G401 (cell line): ENCODE results near the gene MDP1. TPM values are rescaled to one million over a fixed set of nuclear protein-coding genes. Genes with fewer than 3 reads are reported as not detected.
"Not testable (repeated sequence)": the region's sequence is repeated elsewhere in the genome, so short reads cannot be mapped to it uniquely, and the experiment has no call there.

ENCODE experiments used
- DNase-seq: peaks from one replicate; pipeline ENCODE4 v3.0.0-alpha.2; 2015; ENCODE audit warnings: low spot score
- in situ Hi-C: cut with HindIII; loops from 2 replicates; pipeline ENCODE4 v1.10.0; 2016; ENCODE audit warnings: low sequenced_read_pairs, mixed read lengths
- total RNA-seq: library from RNA; depleted of rRNA; stranded (reverse); fragments of >200 nt; shearing (Covaris generic); gene quantifications from 2 replicates; pipeline ENCODE4 v1.2.3, GENCODE V29; 2014

The MDP1 gene
- total RNA-seq, 1 experiment from 2014 or later: 16.6 TPM

DNA sequence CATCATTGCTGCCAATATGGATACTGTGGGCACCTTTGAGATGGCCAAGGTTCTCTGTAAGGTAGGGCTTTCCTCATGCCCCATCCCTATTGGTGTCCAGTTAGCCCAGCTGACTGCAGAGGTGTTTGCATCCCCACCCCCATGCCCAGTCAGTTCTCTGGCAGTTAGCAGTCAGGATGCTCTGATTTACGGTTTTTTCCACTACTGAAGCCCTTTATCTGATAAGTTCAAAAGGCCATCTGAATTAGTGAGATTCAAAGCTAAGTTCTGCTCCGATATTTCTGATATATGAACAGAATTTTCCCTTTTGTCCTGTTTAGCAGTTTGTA is 17.6 kb upstream of the MDP1 start:
- in situ Hi-C loops: no loop called here
- DNase-seq: no peak

DNA sequence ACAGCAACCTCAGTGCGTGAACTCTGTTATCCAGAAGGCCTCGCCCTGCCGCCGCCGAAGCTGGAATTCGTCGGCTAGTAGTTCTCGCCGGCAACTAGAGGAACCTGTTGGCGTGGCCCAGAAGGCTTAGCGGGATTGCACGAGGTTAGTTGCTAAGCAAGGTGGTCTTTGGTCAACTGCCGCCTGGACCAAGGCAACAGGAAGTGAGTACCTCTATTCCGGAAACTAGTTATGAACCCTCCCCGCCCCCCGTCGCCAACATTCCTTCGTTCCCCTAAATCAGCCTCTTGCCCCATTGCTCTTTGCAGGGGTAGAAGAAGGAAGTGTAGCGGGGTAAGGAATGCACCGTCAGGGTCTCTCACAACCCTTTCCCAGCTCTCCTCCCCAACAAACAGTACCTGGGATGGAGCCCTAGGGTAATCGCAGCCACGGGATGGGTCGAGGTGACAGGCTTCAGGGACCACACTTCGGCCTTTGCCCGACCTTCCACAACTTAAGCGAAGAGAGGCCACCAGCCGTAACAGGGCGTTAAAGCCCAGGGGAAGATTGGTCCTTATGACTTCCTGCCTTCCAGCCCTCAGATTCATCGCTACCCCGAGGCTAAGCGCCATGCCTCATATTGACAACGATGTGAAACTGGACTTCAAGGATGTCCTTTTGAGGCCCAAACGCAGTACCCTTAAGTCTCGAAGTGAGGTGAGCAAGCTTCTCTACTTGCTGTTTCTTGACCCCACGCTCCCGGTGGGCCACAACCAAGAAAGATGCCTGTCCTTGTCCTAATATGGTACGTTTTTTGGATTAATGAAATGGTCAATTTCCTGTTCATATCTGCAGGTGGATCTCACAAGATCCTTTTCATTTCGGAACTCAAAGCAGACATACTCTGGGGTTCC is 17.0 kb upstream of the MDP1 start, which contains the start of gene GMPR2:
TSS of gene GMPR2 (plus strand) at position 285 of the 893 bp plus-strand sequence. CDS start at position 610, 325 bp downstream.
- in situ Hi-C loops: no loop called here
- no peak for DNase-seq

DNA sequence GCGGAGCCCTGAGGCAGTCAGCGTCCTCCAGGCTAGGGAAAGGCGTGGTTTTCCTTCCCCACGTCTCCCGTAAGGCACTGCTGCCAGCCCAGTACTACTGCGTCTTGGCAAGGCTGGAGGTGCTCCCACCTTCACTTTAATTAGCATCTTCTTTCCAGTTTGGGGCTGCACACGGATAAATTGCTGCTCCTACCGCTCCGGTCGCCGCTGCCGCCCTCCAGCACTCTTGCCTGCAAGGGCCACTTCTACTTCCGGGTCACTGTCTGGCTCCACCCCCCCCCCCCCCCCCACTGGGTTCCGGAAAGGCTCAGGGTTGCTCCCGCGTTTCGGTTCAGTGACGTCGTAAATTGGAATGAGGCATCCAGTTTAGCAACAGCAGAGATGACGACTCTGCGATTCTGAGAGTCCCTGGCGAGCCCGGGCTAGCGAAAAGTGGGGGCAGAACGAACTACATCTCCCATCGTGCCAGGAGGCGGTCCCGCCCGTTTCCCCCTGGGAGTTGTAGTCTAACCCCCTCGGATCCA is 16.3 kb upstream of the MDP1 start, which contains the start of gene NEDD8:
TSS of gene NEDD8 (minus strand) at position 247 of the 524 bp plus-strand sequence. CDS start at position 147, 100 bp downstream.
- DNase-seq: peak; percentile 97
- in situ Hi-C loops: no loop called here

DNA sequence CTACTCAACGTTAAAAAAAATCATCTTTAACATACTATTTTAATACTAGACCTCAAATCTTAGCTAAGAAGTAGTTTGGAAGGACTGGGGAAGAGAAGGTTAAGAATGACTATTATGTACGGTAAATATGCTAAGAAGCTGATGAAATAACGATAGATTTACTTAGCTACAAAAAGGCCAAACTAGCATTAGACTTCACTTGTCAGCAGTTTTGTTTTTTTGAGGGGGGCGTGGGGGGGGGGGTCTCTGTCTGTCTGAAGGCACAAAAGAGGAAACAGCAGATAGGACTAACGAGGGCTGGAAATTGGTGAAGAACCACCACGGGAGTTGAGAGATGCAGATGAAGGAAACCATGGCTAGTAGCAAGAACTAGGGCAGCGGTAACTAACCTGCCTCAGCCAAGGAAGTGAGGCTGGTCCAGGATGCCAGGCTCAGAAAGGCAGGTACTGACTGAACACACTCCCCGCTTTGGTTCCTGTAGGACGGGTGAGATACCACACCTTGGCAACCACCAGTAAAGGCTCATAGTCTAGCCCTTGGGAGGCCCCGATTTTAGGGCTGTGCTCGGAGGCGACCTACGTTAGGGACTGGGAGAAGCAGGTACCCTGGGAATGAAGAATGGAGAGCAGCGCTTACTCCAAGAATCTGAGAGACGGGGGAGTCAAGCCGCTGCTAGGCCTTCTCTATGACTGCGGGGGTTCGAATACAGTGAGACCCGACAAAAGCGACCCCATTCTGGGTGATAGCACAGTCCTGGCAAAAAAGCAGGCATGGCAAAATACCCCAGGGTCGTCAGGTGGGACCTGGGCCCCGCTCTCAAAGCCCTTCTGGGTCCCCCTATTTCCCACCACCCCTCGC is 15.6 kb upstream of the MDP1 start:
- in situ Hi-C loops: no loop called here
- no peak for DNase-seq

DNA sequence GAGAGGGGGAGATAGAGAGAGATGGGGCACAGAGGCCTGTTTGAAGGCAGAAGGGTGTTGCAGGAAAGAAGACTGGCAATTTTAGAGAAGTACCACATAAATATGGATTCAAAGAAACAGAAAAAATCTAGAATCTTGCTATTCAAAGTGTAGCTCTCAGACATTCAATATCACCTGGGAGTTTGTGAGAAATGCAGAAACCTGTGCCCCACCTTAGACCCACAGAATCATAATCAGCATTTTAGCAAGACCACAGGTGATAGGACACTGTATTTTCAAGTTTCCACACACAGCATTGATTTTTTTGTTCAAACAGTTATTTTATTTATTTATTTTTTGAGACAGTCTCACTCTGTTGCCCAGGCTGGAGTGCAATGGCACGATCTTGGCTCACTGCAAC is 13.0 kb upstream of the MDP1 start:
- in situ Hi-C loops: no loop called here
- no peak for DNase-seq

DNA sequence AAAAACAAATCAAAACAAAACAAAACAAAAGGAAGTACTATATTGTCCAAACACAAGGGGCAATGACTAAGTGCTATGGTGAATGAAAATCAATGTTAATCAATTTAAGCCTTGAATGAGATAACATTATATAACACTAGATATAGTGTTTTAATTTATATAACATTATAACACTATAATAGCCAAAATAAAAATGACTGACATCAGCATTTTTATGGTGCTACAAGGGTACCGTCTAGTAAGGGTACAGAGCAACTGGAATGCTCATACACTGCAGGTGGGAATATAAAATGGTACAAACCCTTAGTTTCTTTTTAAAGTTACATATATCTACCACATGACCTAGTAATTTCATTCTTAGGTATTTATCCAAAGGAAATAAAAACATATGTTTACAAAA is 10.6 kb upstream of the MDP1 start:
- DNase-seq: no peak
- in situ Hi-C loops: no loop called here

DNA sequence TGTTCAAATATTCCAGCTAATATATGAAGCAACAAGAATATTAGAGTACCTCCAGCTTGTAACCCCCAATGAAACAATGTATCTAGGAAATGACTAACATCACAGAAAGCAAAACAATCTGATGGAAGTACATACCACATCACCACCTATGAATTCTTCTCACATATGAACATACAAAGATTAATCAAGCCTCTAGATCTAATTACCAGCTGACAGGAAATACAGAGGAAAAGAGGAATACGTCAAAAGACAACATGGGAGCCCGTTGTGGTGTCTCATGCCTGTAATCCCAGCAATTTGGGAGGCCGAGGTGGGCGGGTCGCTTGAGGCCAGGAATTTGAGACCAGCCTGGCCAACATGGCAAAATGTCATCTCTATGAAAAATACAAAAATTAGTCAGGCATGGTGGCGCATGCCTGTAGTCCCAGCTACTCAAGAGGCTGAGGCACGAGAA is 8.8 kb upstream of the MDP1 start:
- no peak for DNase-seq
- in situ Hi-C loops: no loop called here

DNA sequence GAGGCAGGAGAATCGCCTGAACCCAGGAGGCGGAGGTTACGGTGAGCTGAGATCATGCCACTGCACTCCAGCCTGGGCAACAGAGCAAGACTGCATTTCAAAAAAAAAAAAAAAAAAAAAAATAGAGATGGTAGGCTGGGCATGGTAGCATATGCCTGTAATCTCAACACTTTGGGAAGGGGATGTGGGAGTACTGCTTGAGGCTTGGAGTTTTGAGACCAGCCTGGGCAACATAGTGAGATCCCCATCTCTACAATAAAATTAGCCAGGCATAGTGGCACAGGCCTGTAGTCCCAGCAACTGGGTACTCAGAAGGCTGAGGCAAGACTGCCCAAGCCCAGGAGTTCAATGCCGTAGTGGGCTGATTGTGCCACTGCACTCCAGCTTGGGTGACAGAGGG is 7.1 kb upstream of the MDP1 start:
- in situ Hi-C loops: not testable (repeated sequence)

DNA sequence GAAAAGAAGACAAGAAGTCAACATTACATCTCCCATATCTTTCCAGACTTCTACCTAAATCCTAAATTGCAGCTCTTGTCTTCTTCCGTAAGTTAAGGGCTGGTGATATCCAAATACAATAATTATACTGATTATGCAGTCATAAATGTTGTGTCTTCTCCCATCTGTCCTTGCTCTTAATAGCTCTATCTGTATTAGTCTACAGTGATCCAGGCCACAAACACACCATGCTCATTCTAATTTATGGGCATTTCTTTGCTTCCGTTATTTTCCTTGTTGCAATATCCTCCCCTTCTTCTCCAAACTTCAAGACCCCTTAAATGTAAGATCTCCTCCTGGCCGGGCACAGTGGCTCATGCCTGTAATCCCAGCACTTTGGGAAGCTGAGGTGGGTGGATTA is 3.7 kb upstream of the MDP1 start:
- DNase-seq: no peak
- in situ Hi-C loops: no loop called here

More for the DNA sequence above, 7.1 kb upstream of the MDP1 start:
- not testable (repeated sequence) for DNase-seq

DNA sequence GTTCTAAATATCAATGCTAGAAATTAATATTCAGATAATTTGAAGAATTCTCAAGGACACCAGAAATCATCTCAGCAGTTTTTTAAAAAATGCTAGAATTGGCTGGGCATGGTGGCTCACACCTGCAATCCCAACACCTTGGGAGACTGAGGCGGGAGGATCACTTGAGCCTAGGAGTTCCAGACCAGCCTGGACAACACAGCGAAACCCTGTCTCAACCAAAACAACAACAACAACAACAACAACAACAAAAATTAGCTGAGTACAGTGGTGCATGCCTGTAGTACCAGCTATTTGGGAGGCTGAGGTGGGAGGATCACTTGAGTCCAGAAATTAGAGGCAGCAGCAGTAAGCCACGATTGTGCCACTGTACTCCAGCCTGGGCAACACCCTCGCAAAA is 3.2 kb upstream of the MDP1 start:
- DNase-seq: no peak
- in situ Hi-C loops: no loop called here

DNA sequence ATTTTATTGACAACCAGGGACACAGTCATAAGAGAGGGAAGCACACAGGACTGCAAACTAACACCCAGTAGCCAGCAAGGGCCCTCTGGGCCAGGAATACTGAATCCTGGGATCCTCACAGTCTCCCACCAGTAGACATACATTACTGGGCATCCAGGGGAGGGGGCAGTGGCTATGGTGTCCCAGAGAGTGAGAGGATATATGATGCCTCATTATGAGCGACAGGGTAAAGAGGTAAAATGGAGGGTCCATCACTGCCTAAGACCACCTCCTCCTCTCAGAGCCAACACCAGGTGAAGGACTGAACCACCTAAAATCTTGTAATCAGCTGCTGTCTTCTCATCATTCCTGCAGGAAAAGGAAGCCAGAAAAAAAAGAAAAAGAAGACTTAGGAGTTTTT is 1.0 kb upstream of the MDP1 start:
- DNase-seq, in situ Hi-C loops: not testable (repeated sequence)

DNA sequence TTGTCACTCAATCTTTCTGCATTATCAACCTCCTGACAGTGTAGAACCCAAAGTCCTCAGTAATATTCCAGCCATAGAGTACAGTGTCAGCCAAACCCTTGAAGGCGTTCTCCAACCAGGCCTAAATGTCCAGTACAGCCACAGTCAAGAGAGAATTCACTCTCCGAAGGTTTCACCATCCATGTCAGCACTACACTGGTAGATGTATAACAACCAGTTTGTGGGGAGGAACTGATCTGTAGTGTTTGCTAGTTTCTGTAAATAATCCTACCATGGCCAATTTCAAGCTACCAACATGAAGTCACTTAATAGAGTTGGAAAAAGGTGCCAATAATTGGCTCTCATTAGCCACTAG is 456 bp upstream of the MDP1 start:
- in situ Hi-C loops: no loop called here
- no peak for DNase-seq

DNA sequence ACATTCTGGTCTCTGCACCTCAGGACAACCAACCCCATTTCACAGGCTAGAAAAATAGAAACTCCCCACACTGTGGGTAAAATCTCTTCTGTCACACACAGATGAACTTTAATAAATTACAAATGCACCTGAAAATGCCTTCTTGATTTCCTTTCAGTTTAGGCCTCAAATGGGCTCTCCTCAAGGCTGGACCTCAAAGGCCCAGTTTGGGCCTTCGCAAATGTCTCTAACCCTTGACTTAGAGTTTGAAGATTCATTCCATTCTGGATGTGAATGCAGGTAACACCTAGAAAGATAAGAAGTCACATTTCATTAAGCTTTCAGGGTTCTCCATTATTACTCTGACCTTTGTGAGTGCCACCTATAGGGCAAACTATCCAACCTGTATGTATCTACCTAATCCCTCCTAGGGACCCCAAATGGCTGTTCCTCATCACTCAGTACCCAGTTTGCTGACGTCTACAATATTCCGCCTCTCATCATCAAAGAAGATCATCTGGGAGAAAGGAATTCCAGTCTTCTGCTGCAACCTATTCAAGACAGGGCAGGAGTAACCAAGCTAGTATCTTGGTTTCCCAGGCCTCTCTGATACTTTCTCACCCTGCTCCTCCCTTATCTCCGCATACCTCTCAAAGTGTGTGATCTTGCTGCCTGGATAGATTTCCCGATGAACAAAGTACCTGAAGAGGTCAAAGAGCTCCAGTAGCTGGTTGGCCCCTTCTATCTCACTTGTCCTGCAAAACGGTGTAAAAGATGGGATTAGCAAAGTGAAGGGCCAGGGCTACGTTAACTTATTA is 1.8 kb downstream of the MDP1 start:
- in situ Hi-C loops: no loop called here

DNA sequence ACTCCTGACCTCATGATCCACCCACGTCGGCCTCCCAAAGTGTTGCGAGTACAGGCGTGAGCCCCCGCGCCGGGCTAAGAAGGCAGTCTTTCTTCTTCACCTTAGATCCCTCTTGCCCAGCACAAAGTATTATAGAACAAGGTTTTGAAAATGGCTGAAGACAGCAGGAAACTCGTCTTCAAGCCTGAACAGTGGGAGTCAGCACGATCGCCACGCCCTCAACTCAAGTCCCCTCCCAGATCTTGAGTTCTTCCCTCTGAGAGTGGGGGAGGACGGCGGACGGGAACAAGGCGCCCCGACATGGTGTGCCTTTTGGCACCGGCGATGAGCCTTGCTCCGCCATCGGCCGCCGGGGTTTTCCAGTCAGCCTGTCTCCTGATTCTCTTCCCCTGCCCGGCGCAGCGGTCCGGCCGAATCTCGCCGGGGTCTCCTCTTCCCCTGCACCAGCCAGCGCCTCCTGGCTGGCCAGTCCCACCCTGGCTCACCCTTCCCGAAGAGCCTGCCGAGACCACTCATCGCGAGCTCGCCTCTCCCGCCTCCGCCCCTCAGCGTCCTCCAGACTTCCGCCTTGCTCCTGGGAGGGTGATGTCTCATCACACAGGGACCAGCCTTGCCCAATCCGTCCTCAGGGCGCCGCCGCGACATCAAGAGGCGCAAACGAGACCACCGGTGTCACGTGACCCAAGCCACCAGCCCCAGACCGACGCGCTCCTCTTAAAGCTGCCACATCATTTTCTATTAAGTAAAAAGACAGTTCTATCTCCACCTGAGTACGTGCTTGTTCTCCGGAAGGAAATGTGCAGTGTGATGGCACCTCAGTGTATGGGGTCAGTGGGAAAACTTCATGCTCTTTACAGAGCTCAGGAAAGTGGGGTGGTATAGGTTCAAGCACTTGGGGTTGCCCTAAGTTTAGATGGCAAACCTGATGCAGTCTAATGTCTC is 2.7 kb downstream of the MDP1 start, which contains the start of gene CHMP4A:
TSS of gene CHMP4A (minus strand) at position 565 of the 942 bp plus-strand sequence. CDS start at position 516, 49 bp downstream.
- in situ Hi-C loops: no loop called here
- DNase-seq: peak; percentile 95

More for the DNA sequence above, 1.8 kb downstream of the MDP1 start:
- no peak for DNase-seq

DNA sequence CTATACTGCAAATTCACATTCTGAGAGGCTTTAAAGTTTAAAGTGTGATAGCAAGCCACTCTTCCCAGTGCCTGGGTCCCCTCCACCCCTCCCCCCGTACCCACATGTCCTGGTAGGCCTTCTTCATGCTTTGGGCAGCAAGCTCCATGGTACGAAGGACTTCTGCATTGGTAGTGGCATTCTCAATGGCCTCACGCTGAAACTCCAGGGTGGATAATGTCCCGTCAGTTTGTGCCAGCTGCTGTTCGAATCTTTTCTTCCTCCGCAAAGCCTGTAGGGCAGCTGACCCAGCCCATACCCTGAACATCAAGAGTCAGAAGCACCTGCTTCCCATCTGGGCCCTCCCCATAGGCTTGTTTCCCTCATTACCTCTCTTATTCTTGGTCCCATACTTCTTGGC is 4.6 kb downstream of the MDP1 start:
- in situ Hi-C loops: no loop called here
- DNase-seq: no peak

DNA sequence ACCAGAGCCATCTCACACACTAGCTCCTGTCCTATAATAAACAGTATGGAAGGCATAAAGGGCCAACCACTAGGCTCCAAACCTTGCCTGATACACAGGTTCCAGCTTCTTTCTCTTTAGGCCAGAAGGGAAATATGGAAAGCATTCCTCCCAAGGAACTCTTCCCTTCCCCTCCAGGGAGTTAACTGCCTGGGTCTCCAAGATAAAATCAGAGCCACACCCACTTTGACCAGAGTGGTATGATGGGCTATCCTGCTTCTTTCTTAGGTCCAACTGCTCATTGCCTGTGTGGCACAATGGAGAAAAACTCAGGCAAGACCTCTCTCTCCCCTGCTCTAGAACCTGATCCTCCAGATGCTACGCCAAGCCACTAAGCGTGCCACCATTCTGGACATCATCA is 8.2 kb downstream of the MDP1 start:
- no peak for DNase-seq

DNA sequence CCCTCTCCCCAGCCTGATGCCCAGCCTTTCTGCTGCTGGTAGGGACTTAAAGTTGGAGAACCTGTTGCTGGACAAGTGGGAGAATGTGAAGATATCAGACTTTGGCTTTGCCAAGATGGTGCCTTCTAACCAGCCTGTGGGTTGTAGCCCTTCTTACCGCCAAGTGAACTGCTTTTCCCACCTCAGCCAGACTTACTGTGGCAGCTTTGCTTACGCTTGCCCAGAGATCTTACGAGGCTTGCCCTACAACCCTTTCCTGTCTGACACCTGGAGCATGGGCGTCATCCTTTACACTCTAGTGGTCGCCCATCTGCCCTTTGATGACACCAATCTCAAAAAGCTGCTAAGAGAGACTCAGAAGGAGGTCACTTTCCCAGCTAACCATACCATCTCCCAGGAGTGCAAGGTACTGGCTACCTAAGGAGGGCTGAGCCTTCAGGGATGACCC is 8.7 kb downstream of the MDP1 start:
- no peak for DNase-seq

More for the DNA sequence above, 8.2 kb downstream of the MDP1 start:
- in situ Hi-C loops: no loop called here

More for the DNA sequence above, 8.7 kb downstream of the MDP1 start:
- in situ Hi-C loops: no loop called here
